Panc1 (cell line): ENCODE results near the gene ADAMTS18. TPM values are rescaled to one million over a fixed set of nuclear protein-coding genes. Genes with fewer than 3 reads are reported as not detected.

Source experiments
- ATAC-seq: fragments of 200-7000 bp; cut with Tn5 transposase; 2 replicates; pipeline ENCODE4 v1.9.1; 2020; ENCODE audit warnings: mild to moderate bottlenecking, moderate library complexity
- BruUV-seq: library from RNA; stranded (reverse); fragments of 400-500 nt; replicated peaks from 2 replicates; lab custom pipeline; 2021; lab: Mats Ljungman, UMichigan
- CTCF ChIA-PET: fragments of 300-600 bp; sonication (Branson Sonifier 250); formaldehyde crosslinking; loops from one replicate; lab custom pipeline; 2022; ENCODE audit warnings: antibody characterized with exemption; lab: Charles Lee
- POLR2A ChIA-PET: fragments of 300-600 bp; sonication (Branson Sonifier 250); formaldehyde crosslinking; loops from one replicate; lab custom pipeline; 2022; ENCODE audit warnings: antibody characterized with exemption; lab: Charles Lee
- DNase-seq: peaks from one replicate; pipeline ENCODE4 v3.0.0-alpha.2; 2010; ENCODE audit warnings: low read depth, low spot score
- H3K27ac ChIP-seq: 2 replicates; pipeline ENCODE4 v1.5.1; 2011; ENCODE audit warnings: mild to moderate bottlenecking, low read length, inconsistent platforms
- H3K27me3 ChIP-seq: fragments of 200-500 bp; sonication (Bioruptor generic); 2 replicates; pipeline ENCODE4 v1.6.0; 2014; ENCODE audit warnings: low read length, inconsistent platforms; ENCODE audit not compliant: control insufficient read depth, insufficient read depth
- H3K36me3 ChIP-seq: fragments of 200-500 bp; sonication (Bioruptor generic); 2 replicates; pipeline ENCODE4 v1.5.1; 2014; ENCODE audit warnings: inconsistent platforms, mild to moderate bottlenecking, low read length, moderate library complexity; ENCODE audit not compliant: control insufficient read depth, insufficient read depth
- H3K4me1 ChIP-seq: 2 replicates; pipeline ENCODE4 v1.5.1; 2011; ENCODE audit warnings: inconsistent platforms, mild to moderate bottlenecking, low read length, moderate library complexity; ENCODE audit not compliant: control insufficient read depth, insufficient read depth
- H3K4me3 ChIP-seq, 2 experiments: 2 replicates each; pipeline ENCODE4 v1.5.1; 2011 to 2012; ENCODE audit warnings: low read depth in 2 of 2, low read length in 2 of 2, mild to moderate bottlenecking in 2 of 2, inconsistent platforms in 1 of 2, moderate library complexity in 1 of 2
- H3K9me3 ChIP-seq: fragments of 200-500 bp; sonication (Bioruptor generic); 2 replicates; pipeline ENCODE4 v1.5.1; 2014; ENCODE audit warnings: low read depth, mild to moderate bottlenecking, inconsistent platforms, low read length, moderate library complexity; ENCODE audit not compliant: control insufficient read depth, insufficient read depth
- CTCF ChIP-seq: fragments of 450-650 bp; IDR thresholded peaks from 2 replicates; pipeline ENCODE4 v1.5.1; 2017; ENCODE audit warnings: mild to moderate bottlenecking
- POLR2AphosphoS5 ChIP-seq: IDR thresholded peaks from 2 replicates; pipeline ENCODE4 v1.6.1; 2012; ENCODE audit warnings: mild to moderate bottlenecking, low read depth, low read length, moderate library complexity
- REST ChIP-seq, 2 experiments: IDR thresholded peaks; 2 replicates each; pipeline ENCODE4 v1.6.1; 2011 to 2012; ENCODE audit warnings: low read depth in 2 of 2, control low read depth in 1 of 2, low read length in 1 of 2, mild to moderate bottlenecking in 1 of 2, moderate library complexity in 1 of 2; ENCODE audit not compliant: insufficient read depth in 1 of 2
- SIN3A ChIP-seq: IDR thresholded peaks from 2 replicates; pipeline ENCODE4 v1.6.1; 2012; ENCODE audit warnings: low read depth, mild to moderate bottlenecking, low read length, moderate library complexity, borderline replicate concordance; ENCODE audit not compliant: insufficient read depth
- TCF7L2 ChIP-seq: IDR thresholded peaks from 2 replicates; pipeline ENCODE4 v1.6.1; 2011; ENCODE audit warnings: mild to moderate bottlenecking, low read depth, low read length, inconsistent platforms
- in situ Hi-C: cut with HindIII; loops from 2 replicates; pipeline ENCODE4 v1.10.0; 2016; ENCODE audit warnings: low sequenced_read_pairs, low pct_unique_long_range_greater_than_20kb
- intact Hi-C: fragments of 100-400 bp; cut with micrococcal nuclease; formaldehyde crosslinking; loops from one replicate; pipeline ENCODE4 v1.10.0; 2022; ENCODE audit not compliant: unreplicated experiment
- total RNA-seq: library from RNA; stranded (reverse); gene quantifications from one replicate; pipeline ENCODE4 v1.2.1, GENCODE V29; 2021; ENCODE audit not compliant: unreplicated experiment

ADAMTS18 gene
- total RNA-seq, 1 experiment from 2014 or later, result not detected

- TF ChIP-seq TCF7L2 (no peak), SIN3A (no peak)
- H3K36me3 ChIP-seq, result no peaks in the 10 kb centered on the region
- H3K27me3 ChIP-seq, result no peaks in the 10 kb centered on the region
- H3K9me3 ChIP-seq, result peaks cover 5% of the 10 kb centered on the region; the same call in 1 of the 2 replicates
- BruUV-seq, result no TSS peak
- no peak overlapping the region for H3K4me3 ChIP-seq
- H3K4me1 ChIP-seq, result peaks cover 5% of the 10 kb centered on the region; the same call in 1 of the 2 replicates
- POLR2A ChIA-PET, result no interaction called here
- in situ Hi-C loops, result no loop called here
- CTCF ChIA-PET, result no interaction called here
- ATAC-seq (no peak), DNase-seq (no peak)
- H3K27ac ChIP-seq, result 0 out of 2 replicates have a peak overlapping the region, but pooled peaks have one; percentile 6
- intact Hi-C loops, result no loop called here
Observed at GRCh38 chr16:77406680-77407079, 28.2 kb downstream of the ADAMTS18 start.

GRCh38 chr16:77404775-77405174 lies 30.1 kb downstream of the ADAMTS18 start:
- no peaks in the 10 kb centered on the region for H3K36me3 ChIP-seq
- DNase-seq, result no peak
- intact Hi-C loops (no loop called here), in situ Hi-C loops (no loop called here)
- ChIA-PET POLR2A (interaction anchor here (0.6 kb wide), 1 partner anchor 122 kb away, joined by 3 read pairs; no protein-coding TSS in a partner anchor), CTCF (no interaction called here)
- no peak overlapping the region for H3K4me3 ChIP-seq
- no TSS peak for BruUV-seq
- H3K4me1 ChIP-seq, result peaks cover 5% of the 10 kb centered on the region; the same call in 1 of the 2 replicates
- no peak for ATAC-seq
- TF ChIP-seq POLR2AphosphoS5, result no peak
- H3K9me3 ChIP-seq, result peaks cover 5% of the 10 kb centered on the region; the same call in 1 of the 2 replicates
- H3K27me3 ChIP-seq, result no peaks in the 10 kb centered on the region
- peak overlapping the region; percentile 69; the same call in 1 of the 2 replicates for H3K27ac ChIP-seq

GRCh38 chr16:77403732-77404131 lies 31.1 kb downstream of the ADAMTS18 start:
- Histone ChIP-seq H3K27me3 (no peaks in the 10 kb centered on the region), H3K4me3 (no peak overlapping the region), H3K4me1 (peaks cover 5% of the 10 kb centered on the region; the same call in 1 of the 2 replicates), H3K36me3 (no peaks in the 10 kb centered on the region), H3K27ac (peak overlapping the region; percentile 69; the same call in 1 of the 2 replicates), H3K9me3 (peaks cover 5% of the 10 kb centered on the region; the same call in 1 of the 2 replicates)
- TF ChIP-seq CTCF, result no peak
- TF ChIP-seq TCF7L2, result no peak
- no peak for TF ChIP-seq REST (IDR thresholded peaks at IDR 0.05; ENCODE audit: insufficient read depth in 1 of 2, low read depth in 2 of 2, low read length in 1 of 2)
- no TSS peak for BruUV-seq
- CTCF ChIA-PET, result no interaction called here
- ATAC-seq (no peak), DNase-seq (no peak)
- in situ Hi-C loops, result no loop called here
- intact Hi-C loops, result no loop called here
- POLR2A ChIA-PET, result no interaction called here
